Skeletal muscle satellite cell (primary cell): Measurements from ENCODE around the gene UQCRC1.
A peak's percentile ranks its signal among the peaks of the same experiment; 100 is the strongest.

Experiments used
- H3K27me3 ChIP-seq: 2 replicates; pipeline ENCODE4 v1.7.0; 2013; ENCODE audit warnings: low read length; ENCODE audit not compliant: control insufficient read depth, insufficient read depth
- H3K36me3 ChIP-seq: 2 replicates; pipeline ENCODE4 v1.7.0; 2013; ENCODE audit warnings: mild to moderate bottlenecking, control low read depth, low read length; ENCODE audit not compliant: insufficient read depth
- H3K4me1 ChIP-seq: 2 replicates; pipeline ENCODE4 v1.7.0; 2013; ENCODE audit warnings: low read length; ENCODE audit not compliant: control insufficient read depth, insufficient read depth
- H3K4me2 ChIP-seq: 2 replicates; pipeline ENCODE4 v1.7.0; 2013; ENCODE audit warnings: mild to moderate bottlenecking, low read length
- H3K4me3 ChIP-seq: 2 replicates; pipeline ENCODE4 v1.7.0; 2013; ENCODE audit warnings: low read length
- H3K9ac ChIP-seq: 2 replicates; pipeline ENCODE4 v1.7.0; 2013; ENCODE audit warnings: mild to moderate bottlenecking, low read depth, low read length, moderate library complexity
- H3K9me3 ChIP-seq: replicated peaks from 2 replicates; pipeline ENCODE4 v1.7.0; 2013; ENCODE audit warnings: mild to moderate bottlenecking, control low read depth, low read length

UQCRC1 gene

GRCh38 chr3:48631516-48632448 lies 22.3 kb upstream of the UQCRC1 start:
- Histone ChIP-seq H3K4me3 (no peak overlapping the region), H3K4me1 (peaks cover 25% of the 10 kb centered on the region), H3K9me3 (no peaks in the 10 kb centered on the region), H3K4me2 (no peak overlapping the region), H3K27me3 (no peaks in the 10 kb centered on the region), H3K9ac (no peak overlapping the region), H3K36me3 (peaks cover 70% of the 10 kb centered on the region)

DNA sequence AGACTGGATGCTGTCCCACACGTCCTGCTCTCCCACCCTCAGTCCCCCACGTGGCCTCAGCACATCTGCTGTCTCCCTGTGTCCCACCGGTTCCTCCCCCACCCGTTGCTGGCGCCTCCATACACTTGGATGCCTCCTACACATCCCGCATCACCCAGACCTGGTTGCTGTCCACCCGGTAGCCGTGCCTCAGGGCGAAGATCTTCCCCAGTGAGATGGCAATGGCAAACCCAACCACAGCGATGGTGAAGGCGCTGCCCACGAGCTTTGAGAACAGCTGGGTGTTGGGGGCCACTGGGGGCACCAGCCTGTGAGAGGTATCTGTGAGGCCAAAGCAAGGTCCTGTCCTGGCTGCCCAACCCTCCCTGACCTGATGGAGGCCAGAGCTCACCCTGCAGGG lies 21.4 kb upstream of the UQCRC1 start:
- no peaks in the 10 kb centered on the region for H3K9me3 ChIP-seq
- H3K4me3 ChIP-seq = no peak overlapping the region
- H3K9ac ChIP-seq = no peak overlapping the region
- peaks cover 16% of the 10 kb centered on the region for H3K4me1 ChIP-seq
- H3K4me2 ChIP-seq = no peak overlapping the region
- H3K27me3 ChIP-seq = no peaks in the 10 kb centered on the region
- peaks cover 79% of the 10 kb centered on the region for H3K36me3 ChIP-seq

DNA sequence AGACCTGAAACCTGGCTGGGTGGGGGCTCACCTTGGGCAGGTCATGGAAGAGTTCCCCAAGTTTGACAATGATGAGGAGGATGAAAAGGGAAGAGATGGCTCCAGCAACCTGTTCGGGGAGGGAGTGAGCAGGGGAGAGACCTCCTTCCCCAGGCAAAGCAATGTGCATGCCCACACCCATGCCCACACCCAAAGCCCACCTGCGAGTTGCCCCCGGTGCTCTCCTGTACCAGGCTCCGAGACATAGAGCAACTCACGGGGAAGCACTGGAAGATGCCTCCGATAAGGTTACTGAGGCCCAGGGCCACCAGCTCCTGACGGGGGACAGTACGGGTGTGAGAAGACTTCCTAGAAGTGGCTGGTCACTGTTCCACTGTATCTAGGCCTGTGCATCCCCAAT lies 21.0 kb upstream of the UQCRC1 start:
- Histone ChIP-seq H3K9me3 (no peaks in the 10 kb centered on the region), H3K36me3 (peaks cover 84% of the 10 kb centered on the region), H3K4me3 (no peak overlapping the region), H3K4me1 (peaks cover 16% of the 10 kb centered on the region), H3K27me3 (no peaks in the 10 kb centered on the region), H3K9ac (no peak overlapping the region), H3K4me2 (no peak overlapping the region)

GRCh38 chr3:48629894-48630293 lies 20.4 kb upstream of the UQCRC1 start:
- Histone ChIP-seq H3K4me1 (peaks cover 16% of the 10 kb centered on the region), H3K36me3 (peaks cover 88% of the 10 kb centered on the region), H3K9ac (no peak overlapping the region), H3K4me2 (no peak overlapping the region), H3K9me3 (no peaks in the 10 kb centered on the region), H3K27me3 (no peaks in the 10 kb centered on the region), H3K4me3 (no peak overlapping the region)

DNA sequence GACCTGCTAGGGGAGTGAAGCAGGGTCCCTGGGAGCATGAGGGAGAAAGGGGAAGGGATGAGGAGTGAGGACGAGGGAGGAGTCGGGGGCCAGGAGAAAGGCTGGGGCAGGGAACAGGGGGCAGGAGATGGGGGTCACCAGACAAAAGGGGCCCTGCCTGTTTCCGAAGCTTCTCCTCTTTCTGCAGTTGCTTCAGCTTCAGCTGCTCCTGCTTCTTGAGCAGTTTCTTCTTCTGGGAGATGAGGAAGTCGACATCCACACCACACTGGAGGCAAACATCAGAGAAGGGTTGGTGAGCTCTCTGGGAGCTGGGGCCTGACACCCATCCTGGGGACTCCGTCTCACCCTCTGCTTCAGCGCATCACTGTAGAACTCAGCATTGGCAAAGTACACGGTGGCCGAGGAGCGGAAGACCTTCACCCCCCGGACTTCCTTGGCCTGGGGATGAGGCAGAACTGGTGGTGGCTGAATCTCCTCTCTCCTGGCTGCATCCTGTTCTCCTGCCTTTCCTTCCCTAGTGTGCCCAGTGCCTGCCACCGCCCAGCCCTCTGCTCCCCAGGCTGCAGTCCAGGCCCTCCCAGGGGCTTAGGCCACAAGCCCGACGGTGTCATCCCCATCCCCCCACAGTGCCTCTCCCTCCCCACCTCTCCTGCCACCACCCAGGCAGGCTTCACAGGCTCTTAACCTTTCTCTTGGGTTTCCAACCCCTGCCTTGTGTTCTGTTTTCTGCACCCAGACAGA lies 19.0 kb upstream of the UQCRC1 start:
- Histone ChIP-seq H3K4me2 (no peak overlapping the region), H3K9me3 (no peaks in the 10 kb centered on the region), H3K4me3 (no peak overlapping the region), H3K27me3 (no peaks in the 10 kb centered on the region), H3K4me1 (peaks cover 4% of the 10 kb centered on the region), H3K9ac (no peak overlapping the region), H3K36me3 (peaks cover 90% of the 10 kb centered on the region)

GRCh38 chr3:48625600-48625999 lies 16.2 kb upstream of the UQCRC1 start:
- Histone ChIP-seq H3K36me3 (peaks cover 69% of the 10 kb centered on the region), H3K27me3 (no peaks in the 10 kb centered on the region), H3K4me3 (no peak overlapping the region), H3K4me2 (no peak overlapping the region), H3K9ac (no peak overlapping the region), H3K9me3 (no peaks in the 10 kb centered on the region), H3K4me1 (no peaks in the 10 kb centered on the region)

DNA sequence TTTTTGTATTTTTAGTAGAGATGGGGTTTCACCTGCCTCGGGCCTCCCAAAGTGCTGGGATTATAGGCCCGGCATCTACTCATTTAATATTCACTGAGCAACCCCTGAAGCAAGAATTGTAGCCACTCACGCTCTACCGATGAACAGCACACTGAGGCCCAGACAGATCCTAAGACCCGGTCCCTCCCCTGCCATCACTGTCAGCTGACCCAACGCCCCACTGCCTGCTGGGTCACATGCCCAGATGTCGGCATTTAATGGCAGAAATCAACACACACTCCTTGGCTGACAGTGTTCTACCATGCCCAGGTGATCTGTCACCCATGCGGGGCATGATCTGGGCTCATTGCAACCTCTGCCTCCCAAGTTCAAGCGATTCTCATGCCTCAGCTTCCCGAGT lies 15.3 kb upstream of the UQCRC1 start:
- no peak overlapping the region for H3K9ac ChIP-seq
- peaks cover 65% of the 10 kb centered on the region for H3K36me3 ChIP-seq
- peaks cover 6% of the 10 kb centered on the region for H3K4me1 ChIP-seq
- no peaks in the 10 kb centered on the region for H3K27me3 ChIP-seq
- no peak overlapping the region for H3K4me2 ChIP-seq
- no peak overlapping the region for H3K4me3 ChIP-seq
- H3K9me3 ChIP-seq = no peaks in the 10 kb centered on the region

GRCh38 chr3:48623851-48624547 lies 14.6 kb upstream of the UQCRC1 start:
- Histone ChIP-seq H3K36me3 (peaks cover 58% of the 10 kb centered on the region), H3K9me3 (no peaks in the 10 kb centered on the region), H3K27me3 (no peaks in the 10 kb centered on the region), H3K4me3 (no peak overlapping the region), H3K9ac (no peak overlapping the region), H3K4me2 (no peak overlapping the region), H3K4me1 (peaks cover 13% of the 10 kb centered on the region)

- Histone ChIP-seq H3K9ac (no peak within 1 kb of the TSS), H3K4me3 (no peak within 1 kb of the TSS), H3K27me3 (no peaks in the 10 kb centered on the region), H3K9me3 (peaks cover 6% of the 10 kb centered on the region), H3K36me3 (peaks cover 34% of the 10 kb centered on the region), H3K4me2 (no peak within 1 kb of the TSS), H3K4me1 (peaks cover 25% of the 10 kb centered on the region)
Observed at GRCh38 chr3:48621461-48621869, 12.0 kb upstream of the UQCRC1 start, which contains the start of gene TMEM89. TMEM89 (minus strand) TSS chr3:48621769; CDS start chr3:48621756, 13 bp downstream.

DNA sequence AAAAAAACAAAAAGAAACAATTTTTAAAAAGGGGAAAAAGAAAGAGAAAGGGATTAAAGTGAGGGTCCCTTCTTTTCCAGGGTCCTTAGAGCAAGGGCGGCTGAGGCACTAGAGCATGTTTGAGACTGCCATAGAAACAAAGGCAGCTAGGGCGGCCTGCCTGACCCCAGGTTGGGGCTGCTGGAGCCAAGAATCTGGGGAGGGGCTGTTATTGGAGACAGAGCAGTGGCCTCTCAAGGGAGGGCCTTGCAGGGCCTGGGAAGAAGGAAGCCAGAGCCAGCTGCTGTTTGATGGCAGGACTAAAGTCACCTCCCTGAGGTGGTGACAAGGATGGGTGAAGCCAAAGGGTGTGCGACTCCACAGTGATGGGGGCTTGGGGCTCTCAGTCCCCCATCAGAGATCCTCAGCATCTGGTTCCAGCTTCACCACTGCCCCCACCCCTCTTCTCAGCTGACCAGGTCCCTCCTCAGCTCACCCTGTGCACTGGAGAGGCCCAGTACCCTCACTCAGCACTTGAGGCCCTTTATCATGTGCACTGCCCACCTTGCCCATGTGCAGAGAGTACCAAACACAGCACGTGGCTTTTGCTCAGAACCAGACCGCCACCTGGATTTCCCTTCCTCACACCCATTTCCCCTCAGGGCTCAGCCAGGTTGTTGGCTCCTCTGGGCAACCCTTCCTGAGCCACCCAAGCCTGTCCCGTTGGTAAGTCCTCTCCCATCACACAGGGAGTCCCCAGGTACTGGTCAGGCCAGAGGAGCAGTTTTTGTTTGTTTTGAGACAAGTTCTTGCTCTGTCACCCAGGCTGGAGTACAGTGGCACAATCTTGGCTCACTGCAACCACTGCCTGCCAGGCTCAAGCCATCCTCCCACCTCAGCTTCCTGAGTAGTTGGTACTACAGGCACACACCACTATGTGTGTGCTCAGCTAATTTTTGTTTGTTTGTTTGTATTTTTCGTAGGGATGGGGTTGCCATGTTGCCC lies 10.4 kb upstream of the UQCRC1 start:
- Histone ChIP-seq H3K4me1 (peaks cover 25% of the 10 kb centered on the region), H3K9ac (peak overlapping the region; percentile 24), H3K9me3 (peaks cover 6% of the 10 kb centered on the region), H3K4me2 (no peak overlapping the region), H3K36me3 (peaks cover 19% of the 10 kb centered on the region), H3K4me3 (no peak overlapping the region), H3K27me3 (no peaks in the 10 kb centered on the region)
